Stimulated activated CD4-positive, alpha-beta T cell treated with anti-CD3 and anti-CD28 coated beads, Interleukin-4, amount 100 ng/mL, for 1 hour (primary cell): ENCODE results near the gene TELO2.

Experiments used
- DNase-seq: peaks from one replicate; pipeline ENCODE4 v3.0.0-alpha.2; 2020

Gene TELO2

DNA sequence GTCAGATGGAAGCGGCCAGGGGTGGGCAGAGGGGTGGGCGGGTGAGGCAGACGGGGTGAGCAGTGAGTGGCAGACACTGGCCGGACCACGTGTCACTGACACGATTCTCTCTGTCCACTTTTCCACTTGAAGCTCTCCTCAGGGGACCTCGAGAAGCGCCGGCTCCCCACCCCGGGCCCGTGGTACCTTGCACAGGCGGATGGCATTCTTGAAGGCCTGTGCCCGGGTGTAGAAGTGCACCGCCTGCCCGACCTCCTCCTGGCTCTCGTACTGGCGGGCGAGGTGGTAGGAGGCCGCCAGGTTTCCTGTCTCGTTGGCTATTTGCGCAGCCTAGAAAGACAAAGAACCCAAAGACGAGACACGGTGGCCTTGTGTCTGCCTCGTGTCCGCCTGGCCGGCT lies 31.2 kb downstream of the TELO2 start:
- no peak for DNase-seq

DNA sequence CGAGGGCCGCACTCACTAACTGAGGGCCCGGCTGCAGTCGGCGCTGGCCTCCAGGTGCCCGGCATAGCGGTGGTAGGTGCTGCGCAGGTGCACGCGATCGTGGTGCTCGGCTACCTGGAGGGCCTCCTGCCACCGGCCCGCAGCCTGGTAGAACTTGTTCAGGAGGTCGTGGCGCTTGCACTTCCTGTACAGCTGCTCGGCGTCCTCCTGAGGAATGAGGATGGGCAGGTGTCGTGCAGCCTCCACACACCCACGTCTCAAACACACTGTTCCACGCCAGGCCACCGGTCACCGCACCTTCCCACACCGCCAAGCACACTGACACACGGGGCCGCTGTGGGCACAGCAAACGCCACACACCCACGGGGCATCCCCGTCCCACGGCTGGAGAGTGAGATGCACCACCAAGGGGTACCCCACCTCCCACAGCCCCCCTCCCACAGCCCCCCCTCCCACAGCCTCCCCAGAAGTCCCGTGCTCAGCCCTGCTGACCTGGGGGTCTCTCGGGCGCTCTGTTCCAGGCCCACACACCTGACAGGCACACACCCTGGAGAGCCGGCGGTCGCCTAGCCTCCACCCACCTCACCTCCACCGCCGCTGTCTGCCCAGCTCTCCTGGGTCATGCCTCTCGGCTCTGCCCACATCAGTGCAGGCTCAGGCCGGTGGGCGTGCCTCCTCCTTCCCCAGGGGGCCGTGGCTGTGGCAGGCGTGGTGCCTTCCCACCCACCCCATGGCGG lies 32.9 kb downstream of the TELO2 start:
- DNase-seq: no peak

DNA sequence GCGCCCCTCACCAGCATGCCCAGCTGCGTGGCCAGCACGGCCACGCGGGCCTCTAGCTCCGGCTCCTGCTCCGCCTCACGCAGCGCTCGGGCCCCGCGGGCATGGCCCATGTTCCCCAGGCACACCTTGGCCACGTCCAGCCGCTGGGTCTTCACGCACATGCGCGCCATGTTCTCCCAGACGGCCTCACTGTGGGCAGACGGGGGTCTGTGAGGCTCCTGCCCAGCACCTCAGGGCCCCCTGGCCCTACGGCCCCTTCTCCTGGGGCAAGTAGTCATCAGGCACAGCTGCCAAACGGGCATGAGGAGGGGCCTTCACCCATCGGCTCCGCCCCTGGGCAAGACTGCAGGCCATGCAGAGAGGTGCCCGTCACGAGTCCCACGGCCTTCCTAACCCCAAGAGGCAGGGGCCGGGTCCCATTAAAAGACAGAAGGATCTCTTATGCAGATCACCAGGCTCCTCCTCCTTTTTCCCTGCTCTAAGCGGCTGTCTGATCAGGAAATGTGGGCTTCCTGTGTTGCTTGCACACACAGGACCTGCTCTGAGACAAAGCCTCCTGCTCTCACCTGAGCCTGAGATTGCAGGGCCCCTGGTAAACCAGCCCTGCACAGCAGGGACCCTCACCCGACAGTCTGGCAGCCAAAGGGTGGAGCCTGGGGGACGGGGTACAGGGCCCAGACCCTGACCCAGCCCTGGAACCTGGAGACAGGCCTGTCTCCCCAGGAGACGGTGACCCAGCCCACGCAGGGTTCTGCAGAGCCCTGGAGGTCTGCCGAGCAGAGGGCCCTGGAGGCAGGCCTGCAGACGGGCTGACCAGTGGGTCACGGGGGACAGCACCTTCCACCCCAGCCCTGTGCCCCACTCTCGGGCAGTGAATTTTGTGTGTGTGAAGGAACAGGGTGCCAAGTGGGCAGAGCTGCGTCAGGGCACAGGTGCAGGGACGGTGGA lies 33.7 kb downstream of the TELO2 start:
- DNase-seq: no peak

DNA sequence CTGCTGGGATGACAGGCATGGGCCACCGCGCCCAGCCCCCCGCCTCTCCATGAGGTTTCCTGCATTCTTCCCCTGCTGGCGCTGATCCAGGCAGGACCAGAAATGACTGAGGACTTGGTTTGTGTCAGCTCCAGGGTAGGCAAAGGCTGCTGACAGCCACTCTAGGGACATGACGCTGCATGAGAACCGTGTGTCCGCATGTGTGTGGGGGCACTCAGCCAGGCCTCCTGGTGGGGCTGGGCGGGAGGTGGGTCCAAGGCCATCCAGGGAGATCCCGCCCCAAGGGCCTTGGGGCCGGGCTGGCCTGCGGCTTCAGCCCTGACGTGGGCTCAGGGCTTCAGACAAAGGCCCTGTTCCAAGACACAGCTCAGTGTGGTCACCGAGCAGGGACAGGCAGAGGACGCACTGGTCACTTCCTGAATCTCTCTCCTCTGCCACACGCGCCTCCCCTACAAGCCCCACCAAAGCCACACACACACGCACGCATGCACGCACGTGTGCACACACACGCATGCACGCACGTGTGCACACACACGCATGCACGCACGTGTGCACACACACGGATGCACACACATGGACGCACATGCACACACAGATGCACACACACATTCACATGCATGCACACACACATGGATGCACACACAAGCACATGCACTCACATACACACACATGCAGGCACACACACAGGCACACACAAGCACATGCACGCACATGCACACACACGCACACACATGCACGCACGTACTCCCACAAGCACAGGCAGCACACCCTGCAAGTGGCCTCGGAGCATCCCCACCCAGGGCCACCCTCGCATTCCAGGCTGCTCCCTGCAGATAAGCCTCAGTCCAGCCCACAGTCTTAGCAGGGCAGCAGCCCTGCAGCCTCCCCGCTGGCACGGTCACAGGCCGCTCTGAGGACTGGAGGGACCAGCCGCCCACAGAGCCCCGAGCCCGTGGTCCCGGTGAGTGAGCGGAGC lies 35.0 kb downstream of the TELO2 start:
- DNase-seq: no peak

DNA sequence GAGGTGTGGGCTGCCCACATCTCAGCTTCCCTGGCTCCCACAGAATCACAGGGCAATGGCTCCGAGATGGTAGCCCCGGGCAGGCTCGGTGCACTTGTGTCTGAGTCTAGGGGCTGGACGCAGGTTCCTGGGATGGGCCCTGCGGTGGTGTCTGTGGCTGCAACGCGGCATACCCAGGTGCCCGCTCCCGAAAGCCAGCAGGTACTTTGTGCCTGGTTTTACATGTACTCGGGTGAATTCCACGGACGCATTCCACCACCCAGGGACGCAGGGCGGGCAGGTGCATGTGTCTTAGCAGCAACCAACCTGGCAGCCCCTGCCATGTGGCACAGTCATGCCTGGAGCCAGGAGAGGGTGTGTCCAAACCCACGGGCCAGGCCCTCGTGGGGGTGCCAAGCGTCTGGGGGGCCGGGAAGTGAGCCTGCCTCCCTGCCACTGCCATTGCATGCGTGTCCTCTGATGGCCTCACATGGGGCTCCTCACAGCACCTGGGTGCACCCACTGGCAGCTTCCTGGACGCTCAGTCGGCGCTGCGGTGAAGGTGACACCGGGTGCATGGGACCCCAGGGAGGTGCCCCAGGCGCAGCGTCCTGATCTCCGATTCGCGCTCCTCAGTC lies 35.9 kb downstream of the TELO2 start:
- no peak for DNase-seq

DNA sequence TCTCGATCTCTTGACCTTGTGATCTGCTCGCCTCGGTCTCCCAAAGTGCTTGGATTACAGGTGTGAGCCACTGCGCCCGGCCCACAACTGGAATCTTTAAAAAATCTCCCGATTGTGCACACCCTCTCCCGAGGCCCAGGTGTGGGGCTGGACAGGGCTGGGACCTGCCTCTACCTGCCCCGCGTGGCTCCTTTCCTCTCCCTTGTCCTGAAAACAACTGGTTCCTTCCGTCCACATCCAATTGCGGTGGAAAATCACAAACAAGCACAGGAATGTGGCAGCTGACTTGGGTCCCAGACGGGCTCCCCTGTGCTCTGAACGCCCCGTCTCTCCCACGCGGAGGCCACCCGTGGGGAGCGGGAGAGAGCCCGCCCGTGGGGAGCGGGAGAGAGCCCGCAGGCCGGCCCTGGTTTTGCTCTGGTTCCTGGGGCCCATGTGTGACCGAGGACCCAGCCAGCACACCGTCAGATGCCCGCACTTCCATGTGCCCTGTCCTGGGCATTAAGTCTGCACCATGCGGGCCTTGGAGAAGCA lies 37.3 kb downstream of the TELO2 start:
- DNase-seq: no peak

DNA sequence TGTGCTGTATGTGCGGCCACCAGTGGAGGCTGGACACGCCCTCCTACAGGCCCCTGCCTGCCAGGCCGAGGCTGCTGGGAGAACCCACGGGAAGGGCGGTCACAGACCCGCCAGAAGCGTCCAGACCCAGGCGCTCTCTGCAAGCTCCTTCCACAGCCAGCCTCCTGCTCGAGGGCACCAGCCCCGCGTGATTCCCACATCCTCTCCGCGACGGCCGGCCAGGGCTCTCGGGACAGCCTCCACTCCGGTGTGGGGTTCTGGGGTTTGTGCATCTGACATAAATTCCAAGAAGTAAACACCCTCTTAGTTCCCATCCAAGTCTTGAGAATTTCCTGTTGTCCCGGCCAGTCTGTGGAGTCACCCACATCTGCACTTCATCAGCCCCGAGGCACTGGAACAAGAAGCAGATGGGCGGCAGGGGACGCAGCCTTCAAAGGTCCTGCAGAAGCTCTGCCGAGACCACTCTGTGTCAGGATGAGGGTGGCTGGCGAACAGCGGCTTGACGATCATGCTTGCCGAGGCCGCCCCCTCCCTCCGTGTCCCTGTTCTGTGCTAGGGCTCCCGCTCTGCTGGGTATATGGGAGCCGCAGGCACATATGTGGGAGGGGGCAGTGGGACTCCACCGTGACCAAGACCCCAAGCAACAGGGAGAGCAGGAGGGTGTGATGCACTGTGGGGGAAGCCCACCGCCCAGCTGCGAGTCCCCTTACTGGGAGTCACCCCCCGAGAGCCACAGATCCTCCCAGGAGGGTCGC lies 37.9 kb downstream of the TELO2 start:
- DNase-seq: no peak

DNA sequence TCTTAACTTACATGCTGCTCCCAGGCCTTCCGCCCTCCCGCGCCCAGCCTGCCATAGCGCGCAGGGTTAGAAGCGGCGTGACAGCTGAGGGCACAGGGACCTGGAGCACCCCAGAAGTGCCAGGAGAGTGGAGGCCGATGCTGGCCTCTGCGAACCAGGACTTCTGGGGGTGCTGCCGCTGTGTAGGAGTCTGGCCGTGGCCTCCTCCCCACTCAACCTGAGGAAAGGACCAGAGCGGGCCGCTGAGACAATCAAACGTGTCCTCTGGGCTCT lies 38.4 kb downstream of the TELO2 start:
- no peak for DNase-seq

DNA sequence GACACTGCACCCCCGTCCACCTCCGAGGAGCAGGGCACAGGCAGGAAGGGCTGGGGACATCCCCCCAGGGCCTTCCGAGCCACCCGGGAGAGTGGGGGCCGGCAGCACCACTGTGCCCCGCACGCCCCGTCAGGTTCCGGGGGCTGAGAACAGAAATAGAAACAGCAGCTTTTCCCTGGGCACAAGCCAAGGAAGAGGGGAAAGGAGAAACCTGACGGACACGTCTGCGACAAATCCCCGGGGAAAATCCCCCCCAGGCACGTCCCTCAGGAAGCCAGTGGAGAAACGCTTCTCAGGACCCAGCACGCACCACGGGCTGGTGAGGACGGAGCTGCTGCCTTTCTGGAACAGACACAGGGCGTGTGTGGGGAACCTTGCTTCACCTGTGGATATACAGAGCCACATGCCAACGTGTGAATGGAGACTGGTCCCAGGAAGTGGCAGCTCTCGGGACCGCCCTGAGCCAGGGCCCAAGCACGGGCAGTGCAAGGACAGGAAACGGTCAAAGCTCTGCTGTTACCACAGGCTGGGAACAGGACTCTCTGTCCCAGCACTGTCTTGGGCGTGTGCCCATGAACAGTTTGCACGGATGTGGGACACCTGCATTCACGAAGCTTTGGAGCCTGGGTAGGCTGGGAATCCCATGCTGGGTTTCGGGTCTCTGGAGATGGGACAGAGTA lies 39.1 kb downstream of the TELO2 start:
- no peak for DNase-seq

DNA sequence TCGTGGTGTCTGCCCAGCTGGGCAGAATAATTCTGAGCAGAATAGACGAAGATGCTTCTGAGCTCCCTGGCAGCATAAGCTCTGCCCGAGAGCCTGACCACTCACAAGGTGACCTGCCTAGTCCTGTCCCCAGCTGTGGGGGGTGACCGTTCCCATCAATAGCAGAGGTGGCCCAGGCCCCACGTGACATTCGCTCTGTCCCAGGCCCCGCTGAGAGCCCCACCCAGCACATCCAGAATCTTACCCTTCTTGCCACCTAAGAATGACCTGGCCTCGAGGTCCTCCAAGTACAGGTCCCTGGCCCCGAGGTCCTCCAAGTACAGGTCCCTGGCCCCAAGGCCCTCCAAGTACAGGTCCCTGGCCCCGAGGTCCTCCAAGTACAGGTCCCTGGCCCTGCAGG lies 39.6 kb downstream of the TELO2 start:
- no peak for DNase-seq

DNA sequence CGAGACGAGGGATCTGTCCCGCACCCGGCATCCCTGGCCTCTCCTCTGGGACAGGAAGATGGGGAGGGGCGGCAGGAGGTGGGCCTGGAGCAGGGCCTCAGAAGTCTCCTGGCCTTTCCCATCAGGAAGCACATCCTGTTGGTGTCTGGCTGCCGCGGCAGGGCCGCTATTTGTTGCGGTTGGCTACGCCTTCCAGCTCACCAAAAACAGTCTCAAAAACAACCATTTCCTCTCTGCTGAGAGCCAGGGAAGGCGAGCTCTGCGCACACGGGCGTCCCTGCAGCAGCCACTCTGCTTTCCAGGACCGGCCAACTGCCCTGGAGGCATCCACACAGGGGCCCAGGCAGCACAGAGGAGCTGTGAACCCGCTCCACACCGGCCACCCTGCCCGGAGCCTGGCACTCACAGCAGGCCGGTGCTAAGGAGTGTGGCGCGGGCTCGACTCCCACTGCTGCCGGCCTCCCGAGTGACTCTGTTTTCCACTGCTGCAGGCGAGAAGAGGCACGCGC lies 40.3 kb downstream of the TELO2 start, which contains the start of gene TMEM204:
TSS of gene TMEM204 (plus strand) at position 224 of the 509 bp plus-strand sequence. CDS start 610 bp downstream, outside the sequence.
- DNase-seq: peak; percentile 34

DNA sequence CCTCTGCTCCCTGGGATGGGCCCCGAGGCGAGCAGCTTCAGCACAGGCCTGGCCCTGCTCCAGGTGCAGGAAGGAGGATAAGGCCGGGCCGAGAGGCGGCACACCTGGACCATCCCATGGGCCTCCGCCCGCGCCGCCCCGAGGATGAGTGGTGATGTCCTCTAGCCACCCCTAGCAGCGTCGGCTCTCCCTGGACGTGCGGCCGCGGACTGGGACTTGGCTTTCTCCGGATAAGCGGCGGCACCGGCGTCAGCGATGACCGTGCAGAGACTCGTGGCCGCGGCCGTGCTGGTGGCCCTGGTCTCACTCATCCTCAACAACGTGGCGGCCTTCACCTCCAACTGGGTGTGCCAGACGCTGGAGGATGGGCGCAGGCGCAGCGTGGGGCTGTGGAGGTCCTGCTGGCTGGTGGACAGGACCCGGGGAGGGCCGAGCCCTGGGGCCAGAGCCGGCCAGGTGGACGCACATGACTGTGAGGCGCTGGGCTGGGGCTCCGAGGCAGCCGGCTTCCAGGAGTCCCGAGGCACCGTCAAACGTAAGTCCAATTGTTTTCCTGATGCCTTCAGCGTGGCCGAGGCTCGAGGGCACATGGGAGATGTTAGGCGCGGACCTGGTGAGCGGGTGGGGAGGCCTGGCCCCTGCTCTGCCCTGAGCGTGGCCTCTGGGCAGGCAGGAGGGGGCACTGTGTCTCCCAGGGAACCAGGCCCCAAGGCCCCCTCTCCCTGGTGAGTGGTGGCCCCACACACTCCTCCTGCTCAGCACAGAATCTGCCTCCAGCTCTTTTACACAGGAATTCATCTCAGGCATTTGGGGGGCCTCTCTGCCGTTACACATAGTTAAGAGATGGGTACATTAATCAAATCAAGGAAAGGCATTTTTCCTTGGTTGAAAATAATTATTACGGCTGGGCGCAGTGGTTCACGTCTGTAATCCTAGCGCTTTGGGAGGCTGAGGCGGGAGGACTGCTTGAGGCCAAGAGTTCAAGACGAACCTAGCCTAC lies 41.2 kb downstream of the TELO2 start:
- peak; percentile 42 for DNase-seq

DNA sequence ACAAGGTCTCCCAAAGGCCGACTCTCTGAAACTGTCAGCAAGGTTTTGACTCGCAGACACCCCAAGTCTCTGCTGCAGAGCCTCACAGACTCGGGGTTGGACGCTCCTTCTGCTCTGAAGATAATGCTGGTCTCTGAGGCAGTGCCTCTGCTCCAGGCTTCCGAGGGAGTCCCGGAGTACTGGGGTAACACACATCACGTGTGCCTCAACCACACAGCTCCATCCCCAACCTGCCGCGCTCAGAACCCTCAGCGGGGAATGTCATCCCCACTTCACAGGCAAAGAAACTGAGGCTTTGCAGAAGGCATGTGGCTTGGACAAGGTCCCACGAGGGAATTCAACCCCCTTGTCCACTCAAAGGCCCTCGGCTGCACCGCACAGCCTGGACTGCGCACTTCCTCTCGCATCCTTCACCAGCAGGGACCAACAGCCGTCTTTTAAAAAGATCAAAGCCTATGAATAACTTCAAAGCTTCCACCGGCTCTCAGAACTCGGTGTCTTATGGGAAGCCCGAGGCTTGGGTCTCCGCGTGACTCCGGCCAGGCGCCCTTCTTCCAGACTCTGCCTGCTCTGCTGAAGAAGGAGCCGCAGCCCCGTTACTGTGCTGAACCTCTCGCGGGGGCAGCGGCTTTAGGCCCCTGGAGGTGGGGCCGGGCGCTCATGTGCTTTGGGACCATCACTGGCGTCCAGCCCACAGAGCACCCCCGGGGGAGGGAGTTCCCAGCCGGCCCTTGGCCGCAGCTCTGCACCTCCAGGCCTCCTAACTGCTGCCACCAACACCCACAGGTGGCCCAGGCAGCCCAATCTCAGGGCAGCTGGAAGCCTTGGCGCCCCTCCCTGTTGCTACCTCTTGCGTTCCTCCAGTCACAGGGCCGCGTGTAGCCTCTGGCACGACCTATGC lies 42.5 kb downstream of the TELO2 start:
- no peak for DNase-seq

DNA sequence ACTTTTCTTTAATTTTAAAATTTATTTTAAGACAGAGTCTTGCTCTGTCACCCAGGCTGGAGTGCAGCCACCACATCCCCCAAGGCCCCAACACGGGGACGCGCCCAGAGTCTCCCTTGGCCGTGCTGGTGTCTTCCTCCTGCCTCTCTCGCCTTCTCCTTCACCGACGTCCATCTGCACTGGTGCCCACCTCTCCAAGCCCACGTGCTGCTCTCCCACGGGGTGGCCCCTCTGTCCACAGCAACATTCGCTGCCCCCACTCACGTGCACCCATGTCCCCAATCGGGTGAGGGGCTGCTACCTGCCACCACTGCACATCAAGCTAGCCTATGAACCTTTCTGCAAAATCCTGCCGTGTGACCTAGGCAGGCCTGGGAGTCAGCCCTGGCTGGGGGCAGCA lies 43.4 kb downstream of the TELO2 start:
- DNase-seq: no peak

DNA sequence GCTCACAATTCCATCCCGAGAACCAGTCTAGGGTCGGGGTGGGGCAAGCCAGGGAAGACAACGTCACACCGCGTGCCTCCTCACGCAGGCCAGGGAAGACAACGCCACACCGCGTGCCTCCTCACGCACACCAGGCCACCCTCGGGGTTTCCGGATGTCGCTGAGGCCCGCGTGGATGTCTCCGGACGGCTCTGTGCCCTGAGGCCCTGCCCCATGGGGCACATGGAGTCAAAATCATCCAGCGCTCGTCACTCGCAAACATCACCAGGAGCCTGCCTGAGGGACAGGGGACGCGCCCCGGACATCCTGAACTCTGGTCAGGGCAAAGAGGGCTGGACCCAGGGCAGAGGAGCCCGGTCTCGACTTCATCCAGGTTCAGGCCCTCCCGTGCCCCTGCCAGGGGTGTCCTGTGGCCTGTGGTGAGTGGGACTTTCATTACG lies 44.0 kb downstream of the TELO2 start:
- no peak for DNase-seq

DNA sequence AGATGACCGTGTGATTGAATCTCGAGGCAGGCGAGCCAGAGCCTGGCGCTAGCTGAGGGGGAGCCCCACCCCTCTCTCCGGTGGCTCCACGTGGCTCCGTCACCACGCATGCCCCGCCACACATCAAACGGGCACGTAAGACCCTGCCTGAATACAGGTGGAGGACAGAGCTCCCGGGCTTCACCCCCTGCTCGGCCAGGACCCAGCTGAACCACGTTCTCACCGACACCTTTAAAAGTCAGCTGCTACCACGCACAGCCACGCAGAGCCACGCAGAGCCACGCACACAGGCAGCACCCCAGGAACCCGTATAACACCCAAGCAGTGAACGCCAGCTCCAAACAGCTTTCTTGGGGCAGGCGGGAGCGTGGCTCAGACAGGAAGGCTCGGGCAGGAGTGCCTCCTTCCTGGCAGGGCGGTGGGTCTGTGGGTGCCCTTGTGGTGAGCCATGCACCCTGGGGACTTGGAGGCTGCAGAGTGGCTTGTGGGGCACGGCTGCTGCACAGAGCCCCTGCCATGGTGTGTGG lies 44.7 kb downstream of the TELO2 start:
- peak; percentile 46 for DNase-seq

DNA sequence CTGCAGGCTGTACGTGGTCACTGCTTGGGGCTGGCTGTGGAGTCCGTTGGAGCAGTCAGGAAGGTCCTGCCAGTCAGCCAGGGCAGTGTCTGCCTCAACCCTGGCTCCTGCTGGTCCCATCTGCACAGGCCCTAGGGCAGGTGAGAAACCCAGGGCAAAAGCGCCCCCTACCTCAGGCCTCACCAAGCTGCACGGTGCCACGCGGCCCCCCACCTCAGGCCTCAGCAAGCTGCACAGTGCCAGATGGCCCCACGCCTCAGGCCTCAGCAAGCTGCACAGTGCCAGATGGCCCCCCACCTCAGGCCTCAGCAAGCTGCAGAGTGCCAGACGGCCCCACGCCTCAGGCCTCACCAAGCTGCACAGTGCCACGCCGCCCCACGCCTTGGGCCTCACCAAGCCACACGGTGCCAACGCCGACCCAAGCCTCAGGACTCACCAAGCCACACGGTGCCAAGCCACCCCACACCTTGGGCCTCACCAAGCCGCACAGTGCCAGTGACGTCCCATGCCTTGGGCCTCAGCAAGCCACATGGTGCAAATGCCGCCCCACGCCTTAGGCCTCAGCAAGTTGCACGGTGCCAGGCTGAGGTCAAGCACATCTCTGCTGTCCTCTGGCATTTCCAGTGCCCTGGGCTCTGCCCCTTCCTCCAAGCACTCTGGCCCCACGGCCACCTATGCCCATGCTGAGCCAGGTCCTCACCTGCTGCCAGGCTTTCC lies 45.8 kb downstream of the TELO2 start:
- no peak for DNase-seq
